ENCODE results near the gene APBA3. TPM values are rescaled to one million over a fixed set of nuclear protein-coding genes. Genes with fewer than 3 reads are reported as not detected.

Gene APBA3
- total and polyA plus RNA-seq, 2 experiments from 2014 or later, result 17.2 to 31.8 TPM

DNA sequence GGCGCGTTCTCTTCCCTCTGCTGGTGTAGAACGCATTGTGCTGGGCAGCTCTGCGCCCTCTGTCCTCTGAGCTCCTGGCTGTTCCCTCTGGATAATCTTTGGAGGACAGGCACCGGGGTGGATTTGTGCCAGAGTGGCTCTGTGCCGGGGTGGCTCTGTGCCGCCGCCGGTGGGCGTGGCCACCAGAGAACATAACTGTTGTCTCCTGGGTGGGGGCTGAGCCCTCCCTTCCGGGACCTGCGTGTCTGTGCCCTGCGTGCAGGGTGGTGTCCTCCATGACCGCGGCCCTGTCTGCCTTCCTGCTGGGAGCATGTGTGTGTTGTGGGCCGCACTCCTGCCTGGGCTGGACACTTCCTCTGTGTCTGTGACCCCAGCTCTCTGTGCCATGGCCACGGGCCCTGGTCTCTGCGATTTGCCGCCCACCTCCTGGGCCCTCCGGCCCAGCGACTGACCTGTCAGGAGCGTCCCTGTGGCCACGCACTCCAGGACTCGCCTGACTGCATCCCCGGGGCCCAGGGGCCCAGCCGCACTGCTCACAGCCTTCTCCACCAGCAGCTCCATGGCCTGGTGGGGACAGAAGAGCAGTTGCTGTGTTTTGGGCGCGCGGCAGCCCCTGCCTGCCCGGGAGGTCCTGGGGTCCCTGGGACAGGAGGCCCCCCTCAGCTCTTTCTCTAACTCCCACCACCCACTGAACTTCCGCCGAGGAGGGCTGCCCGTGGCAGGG lies 47.1 kb upstream of the APBA3 start (continued):
- no peak for TF ChIP-seq ZNF462 (CRISPR knock-in tag; IDR thresholded peaks at IDR 0.05)

GRCh38 chr19:3807574-3808354 lies 46.3 kb upstream of the APBA3 start:
- Histone ChIP-seq H3K36me3 (ENCODE audit: insufficient read depth) (no peaks in the 10 kb centered on the region), H3K9me2 (ENCODE audit: insufficient read depth) (no peaks in the 10 kb centered on the region), H3K27me3 (ENCODE audit: insufficient read depth) (no peaks in the 10 kb centered on the region), H3K4me1 (ENCODE audit: insufficient read depth) (no peaks in the 10 kb centered on the region), H3K4me2 (no peak overlapping the region), H3K79me2 (replicated peaks; ENCODE audit: insufficient read depth) (no peaks in the 10 kb centered on the region), H3K4me3 (no peak overlapping the region), H2AFZ (no peak overlapping the region), H3F3A (replicated peaks; ENCODE audit: low read depth) (peaks cover 9% of the 10 kb centered on the region), H3K27ac (ENCODE audit: low read depth) (no peak overlapping the region), H4K20me1 (replicated peaks; ENCODE audit: insufficient read depth) (no peaks in the 10 kb centered on the region)
- DNase-seq (ENCODE audit: low spot score) (no peak), ATAC-seq (no peak)
- no peak overlapping the region; the same call in 1 of the 2 replicates for H3K27ac Mint-ChIP-seq
- H3K4me1 Mint-ChIP-seq, result no peaks in the 10 kb centered on the region; the same call in 2 of the 3 replicates
- no peak overlapping the region; the same call in 2 of the 3 replicates for H3K4me3 Mint-ChIP-seq
- TF ChIP-seq CTCF (conservative IDR thresholded peaks at IDR 0.05; ENCODE audit: low read depth in 2 of 2) (no peak), STAT1 (IDR thresholded peaks at IDR 0.05; ENCODE audit: unreplicated experiment) (no peak)
- TF ChIP-seq, protein P1, sequence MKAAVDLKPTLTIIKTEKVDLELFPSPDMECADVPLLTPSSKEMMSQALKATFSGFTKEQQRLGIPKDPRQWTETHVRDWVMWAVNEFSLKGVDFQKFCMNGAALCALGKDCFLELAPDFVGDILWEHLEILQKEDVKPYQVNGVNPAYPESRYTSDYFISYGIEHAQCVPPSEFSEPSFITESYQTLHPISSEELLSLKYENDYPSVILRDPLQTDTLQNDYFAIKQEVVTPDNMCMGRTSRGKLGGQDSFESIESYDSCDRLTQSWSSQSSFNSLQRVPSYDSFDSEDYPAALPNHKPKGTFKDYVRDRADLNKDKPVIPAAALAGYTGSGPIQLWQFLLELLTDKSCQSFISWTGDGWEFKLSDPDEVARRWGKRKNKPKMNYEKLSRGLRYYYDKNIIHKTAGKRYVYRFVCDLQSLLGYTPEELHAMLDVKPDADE (IDR thresholded peaks at IDR 0.05), result no peak
- peaks cover 16% of the 10 kb centered on the region for H3K27me3 Mint-ChIP-seq (ENCODE audit: insufficient read depth, low read depth, poor library complexity)
- H3K36me3 Mint-ChIP-seq (ENCODE audit: low read depth), result no peaks in the 10 kb centered on the region
- peaks cover 4% of the 10 kb centered on the region; the same call in 1 of the 3 replicates for H3K9me3 Mint-ChIP-seq

Measured in GM23338 (cell line).